Endodermal cell (in vitro differentiated cells): ENCODE measurements around the gene OPCML. TPM values are rescaled to one million over a fixed set of nuclear protein-coding genes. Genes with fewer than 3 reads are reported as not detected.

Experiments
- DNase-seq: peaks from one replicate; pipeline ENCODE4 v3.0.0-alpha.2; 2017
- H3K27ac ChIP-seq: 2 replicates; pipeline ENCODE4 v1.5.1; 2013; ENCODE audit warnings: mild to moderate bottlenecking, low read depth, low read length, moderate library complexity
- H3K27me3 ChIP-seq: 2 replicates; pipeline ENCODE4 v1.6.1; 2013; ENCODE audit warnings: mild to moderate bottlenecking, low read length, moderate library complexity; ENCODE audit not compliant: insufficient read depth, control insufficient read depth, poor library complexity, severe bottlenecking
- H3K36me3 ChIP-seq: 2 replicates; pipeline ENCODE4 v1.7.0; 2013; ENCODE audit warnings: mild to moderate bottlenecking, low read length, moderate library complexity; ENCODE audit not compliant: control insufficient read depth, insufficient read depth
- H3K4me1 ChIP-seq: one replicate; pipeline ENCODE4 v1.7.0; 2013; ENCODE audit warnings: low read length; ENCODE audit not compliant: control insufficient read depth, insufficient read depth
- H3K4me3 ChIP-seq: 2 replicates; pipeline ENCODE4 v1.5.1; 2013; ENCODE audit warnings: mild to moderate bottlenecking, low read length, moderate library complexity
- H3K9ac ChIP-seq: 2 replicates; pipeline ENCODE4 v1.6.1; 2013; ENCODE audit warnings: mild to moderate bottlenecking, low read length, moderate library complexity; ENCODE audit not compliant: poor library complexity, severe bottlenecking; ENCODE audit errors: extremely low read depth
- H3K9me3 ChIP-seq: 2 replicates; pipeline ENCODE4 v1.6.1; 2013; ENCODE audit warnings: mild to moderate bottlenecking, low read length, moderate library complexity; ENCODE audit not compliant: control insufficient read depth
- H3K27ac Mint-ChIP-seq: 2 replicates; pipeline ENCODE4 v1.8.0; 2020; ENCODE audit warnings: mixed read lengths
- H3K27me3 Mint-ChIP-seq: 2 replicates; pipeline ENCODE4 v1.8.0; 2021; ENCODE audit warnings: mild to moderate bottlenecking, mixed read lengths; ENCODE audit not compliant: insufficient read depth
- H3K36me3 Mint-ChIP-seq: 2 replicates; pipeline ENCODE4 v1.8.0; 2020; ENCODE audit warnings: low read depth, mixed read lengths
- H3K4me1 Mint-ChIP-seq: 2 replicates; pipeline ENCODE4 v1.8.0; 2020; ENCODE audit warnings: mixed read lengths
- H3K4me3 Mint-ChIP-seq: 2 replicates; pipeline ENCODE4 v1.8.0; 2020; ENCODE audit warnings: mild to moderate bottlenecking, moderate library complexity, mixed read lengths
- H3K9me3 Mint-ChIP-seq: 2 replicates; pipeline ENCODE4 v1.8.0; 2020; ENCODE audit warnings: mild to moderate bottlenecking, mixed read lengths
- WGBS, 2 experiments: methylation state at CpG; one replicate each; pipeline versions ENCODE4 v1.1.5 to v1.1.7; 2013; ENCODE audit warnings: missing lambda C conversion rate in 2 of 2, mixed read lengths in 1 of 2; ENCODE audit not compliant: insufficient coverage in 1 of 2, insufficient read length in 1 of 2; 5-methylcytosine and 5-hydroxymethylcytosine counted together
- total RNA-seq, 2 donors: library from RNA; stranded (reverse); fragmentation: NEBNext Ultra II Directional in 1 of 2; extraction: Animal tissue kit (Norgen Biotek cat#: 25700) in 1 of 2; gene quantifications; 2 replicates in 1 of 2; 3 replicates in 1 of 2; pipeline ENCODE4 v1.2.1, GENCODE V29; 2021
- TF ChIP-seq, protein P1 (sequence below): fragments of 200-600 bp; sonication (generic); conservative IDR thresholded peaks from 2 replicates; pipeline ENCODE4 v1.5.0; 2021; ENCODE audit warnings: antibody characterized with exemption, mild to moderate bottlenecking

Gene OPCML
- total RNA-seq, 2 donors from 2014 or later, result 0.49 to 0.86 TPM

DNA sequence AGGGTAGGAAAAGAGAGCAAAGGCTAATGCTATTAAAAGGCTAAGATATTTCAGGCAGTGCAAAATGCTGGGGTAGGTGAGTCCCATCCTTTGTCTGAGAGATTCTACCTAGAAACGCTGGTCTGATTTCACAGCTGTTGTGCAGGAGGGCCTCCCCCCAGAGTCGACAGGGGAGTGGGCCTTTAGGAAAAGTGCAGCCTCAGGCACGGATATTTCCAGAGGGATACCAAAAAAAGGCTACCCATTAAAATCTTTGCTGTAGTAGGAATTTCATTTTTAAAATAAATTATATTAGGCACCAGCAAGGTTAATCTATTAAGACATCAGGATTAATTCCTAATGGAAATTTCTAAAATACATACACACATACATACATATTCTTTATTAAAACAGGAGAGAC lies 280.5 kb downstream of the OPCML start:
- Mint-ChIP-seq H3K36me3 (peaks cover 3% of the 10 kb centered on the region), H3K4me3 (no peak overlapping the region), H3K27ac (no peak overlapping the region), H3K27me3 (no peaks in the 10 kb centered on the region), H3K4me1 (no peaks in the 10 kb centered on the region), H3K9me3 (peaks cover 4% of the 10 kb centered on the region)
- H3K9ac ChIP-seq, result no peak overlapping the region
- H3K27ac ChIP-seq, result no peak overlapping the region
- WGBS, 2 experiments, result 86 to 89% methylated on average over 1 to 3 of the region's 3 CpGs
- DNase-seq, result no peak
- no peaks in the 10 kb centered on the region for H3K27me3 ChIP-seq
- H3K36me3 ChIP-seq, result no peaks in the 10 kb centered on the region
- H3K4me1 ChIP-seq, result no peaks in the 10 kb centered on the region
- no peaks in the 10 kb centered on the region for H3K9me3 ChIP-seq
- TF ChIP-seq, protein P1, sequence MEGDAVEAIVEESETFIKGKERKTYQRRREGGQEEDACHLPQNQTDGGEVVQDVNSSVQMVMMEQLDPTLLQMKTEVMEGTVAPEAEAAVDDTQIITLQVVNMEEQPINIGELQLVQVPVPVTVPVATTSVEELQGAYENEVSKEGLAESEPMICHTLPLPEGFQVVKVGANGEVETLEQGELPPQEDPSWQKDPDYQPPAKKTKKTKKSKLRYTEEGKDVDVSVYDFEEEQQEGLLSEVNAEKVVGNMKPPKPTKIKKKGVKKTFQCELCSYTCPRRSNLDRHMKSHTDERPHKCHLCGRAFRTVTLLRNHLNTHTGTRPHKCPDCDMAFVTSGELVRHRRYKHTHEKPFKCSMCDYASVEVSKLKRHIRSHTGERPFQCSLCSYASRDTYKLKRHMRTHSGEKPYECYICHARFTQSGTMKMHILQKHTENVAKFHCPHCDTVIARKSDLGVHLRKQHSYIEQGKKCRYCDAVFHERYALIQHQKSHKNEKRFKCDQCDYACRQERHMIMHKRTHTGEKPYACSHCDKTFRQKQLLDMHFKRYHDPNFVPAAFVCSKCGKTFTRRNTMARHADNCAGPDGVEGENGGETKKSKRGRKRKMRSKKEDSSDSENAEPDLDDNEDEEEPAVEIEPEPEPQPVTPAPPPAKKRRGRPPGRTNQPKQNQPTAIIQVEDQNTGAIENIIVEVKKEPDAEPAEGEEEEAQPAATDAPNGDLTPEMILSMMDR, result no peak
- H3K4me3 ChIP-seq, result no peak overlapping the region

DNA sequence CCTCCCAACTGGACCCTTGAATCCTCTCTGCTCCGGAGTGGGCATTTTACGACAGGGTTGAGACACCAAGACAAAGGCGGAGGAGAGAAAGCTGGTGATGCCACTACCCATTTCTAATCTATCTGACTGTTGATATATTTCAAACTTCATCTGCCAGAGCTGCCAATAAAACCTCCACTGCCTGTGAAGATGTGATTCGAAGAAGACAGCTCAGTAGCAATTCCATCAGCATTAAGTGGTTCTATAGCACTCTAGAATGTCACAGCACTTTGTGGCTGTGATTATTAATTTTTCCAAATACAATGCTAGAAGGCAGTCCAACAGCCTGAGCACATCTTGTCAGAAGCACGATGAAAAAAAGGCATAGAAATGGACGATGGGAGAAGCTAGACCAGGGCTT lies 282.8 kb downstream of the OPCML start:
- H3K4me3 ChIP-seq, result no peak overlapping the region
- H3K27me3 ChIP-seq, result no peaks in the 10 kb centered on the region
- no peak for DNase-seq
- no peaks in the 10 kb centered on the region for H3K9me3 ChIP-seq
- Mint-ChIP-seq H3K27ac (no peak overlapping the region), H3K4me1 (no peaks in the 10 kb centered on the region), H3K27me3 (no peaks in the 10 kb centered on the region), H3K9me3 (peaks cover 4% of the 10 kb centered on the region), H3K36me3 (peaks cover 3% of the 10 kb centered on the region), H3K4me3 (no peak overlapping the region)
- WGBS, 2 experiments, result 88 to 94% methylated on average over 3 to 6 of the region's 6 CpGs
- no peaks in the 10 kb centered on the region for H3K4me1 ChIP-seq
- H3K9ac ChIP-seq, result no peak overlapping the region
- TF ChIP-seq, protein P1, result no peak
- H3K36me3 ChIP-seq, result no peaks in the 10 kb centered on the region
- no peak overlapping the region for H3K27ac ChIP-seq

DNA sequence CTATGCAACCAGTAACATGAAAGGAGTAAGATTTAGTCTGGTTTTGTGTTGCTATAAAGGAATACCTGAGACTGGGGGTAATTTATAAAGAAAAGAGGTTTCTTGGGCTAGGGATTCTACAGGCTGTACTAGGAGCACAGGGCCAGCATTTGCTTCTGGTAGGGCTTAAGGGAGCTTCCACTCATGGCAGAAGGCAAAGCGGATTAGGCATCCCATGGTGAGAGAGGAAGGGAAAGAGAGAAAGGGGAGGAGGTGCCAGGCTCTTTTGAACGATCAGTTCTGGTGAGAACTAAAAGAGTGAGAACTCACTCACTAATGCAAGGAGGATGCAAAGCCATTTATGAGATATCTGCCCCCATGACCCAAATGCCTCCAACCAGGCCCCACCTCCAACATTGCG lies 283.2 kb downstream of the OPCML start:
- peak; percentile 63 for DNase-seq

More for the DNA sequence above, 283.2 kb downstream of the OPCML start:
- no peak overlapping the region for H3K27ac Mint-ChIP-seq
- no peaks in the 10 kb centered on the region for H3K4me1 Mint-ChIP-seq
- H3K9me3 Mint-ChIP-seq, result peaks cover 4% of the 10 kb centered on the region
- Histone ChIP-seq H3K9me3 (no peaks in the 10 kb centered on the region), H3K9ac (no peak overlapping the region), H3K36me3 (no peaks in the 10 kb centered on the region), H3K27me3 (no peaks in the 10 kb centered on the region), H3K4me3 (no peak overlapping the region), H3K27ac (no peak overlapping the region), H3K4me1 (no peaks in the 10 kb centered on the region)
- peaks cover 3% of the 10 kb centered on the region for H3K36me3 Mint-ChIP-seq
- WGBS, 2 experiments, result 78 to 83% methylated on average over 3 of the region's 3 CpGs
- TF ChIP-seq, protein P1, result no peak
- H3K4me3 Mint-ChIP-seq, result no peak overlapping the region
- no peaks in the 10 kb centered on the region for H3K27me3 Mint-ChIP-seq
